Stimulated activated CD8-positive, alpha-beta memory T cell treated with anti-CD3 and anti-CD28 coated beads, Interleukin-2, amount 100 ng/mL, for 48 hours (primary cell): ENCODE data around the gene GSTM2.

Experiments
- DNase-seq, 2 donors: peaks; one replicate each; pipeline ENCODE4 v3.0.0-alpha.2; 2020; ENCODE audit warnings: low read depth in 2 of 2

Gene GSTM2

GRCh38 chr1:109667452-109668122, at the start of gene GSTM2:
GSTM2 (plus strand) TSS chr1:109668057; CDS start chr1:109668116, 59 bp downstream.
- peak; percentile 74 to 76 for DNase-seq

- no peak for DNase-seq
These were observed 48.9 kb upstream of the GSTM2 start for GRCh38 chr1:109618661-109619575.

GRCh38 chr1:109619576-109620400, 48.1 kb upstream of the GSTM2 start, which contains the start of the genes AMPD2 and GNAT2:
AMPD2 (plus strand) TSS chr1:109619837; CDS start chr1:109621176, 1,339 bp downstream.
GNAT2 (minus strand) TSS chr1:109619616; CDS start chr1:109612870, 6,746 bp downstream.
- peak; percentile 66 to 70 for DNase-seq

- no peak for DNase-seq
These were observed 47.5 kb upstream of the GSTM2 start for GRCh38 chr1:109620401-109620791.

- DNase-seq = peak; percentile 96 to 98
These were observed 47.0 kb upstream of the GSTM2 start for GRCh38 chr1:109620841-109621286.

- no peak for DNase-seq
These were observed 46.3 kb upstream of the GSTM2 start for GRCh38 chr1:109621379-109622136.

GRCh38 chr1:109622137-109622892, 45.5 kb upstream of the GSTM2 start:
- no peak for DNase-seq

GRCh38 chr1:109622895-109623294, 45.0 kb upstream of the GSTM2 start:
- DNase-seq = no peak

GRCh38 chr1:109623601-109624161, 44.2 kb upstream of the GSTM2 start:
- DNase-seq = no peak

- no peak for DNase-seq
These were observed 43.5 kb upstream of the GSTM2 start for GRCh38 chr1:109624201-109625010.

- DNase-seq = no peak
These were observed 42.7 kb upstream of the GSTM2 start for GRCh38 chr1:109625176-109625575.

- DNase-seq = no peak
These were observed 42.0 kb upstream of the GSTM2 start for GRCh38 chr1:109625601-109626560.

- DNase-seq = no peak
These were observed 41.0 kb upstream of the GSTM2 start for GRCh38 chr1:109626682-109627408.

GRCh38 chr1:109627692-109628399, 40.0 kb upstream of the GSTM2 start:
- DNase-seq = no peak

GRCh38 chr1:109628540-109629321, 39.1 kb upstream of the GSTM2 start:
- no peak for DNase-seq
